CD4-positive, CD25-positive, alpha-beta regulatory T cell (primary cell): Measurements from ENCODE around the gene SLC43A1. TPM values are rescaled to one million over a fixed set of nuclear protein-coding genes. Genes with fewer than 3 reads are reported as not detected.

Experiments
- ATAC-seq, 2 donors: fragments of 150-1000 bp; cut with Tn5 transposase; one replicate each; pipeline ENCODE4 v1.10.0; 2021; ENCODE audit warnings: low read depth in 2 of 2, moderate number of reproducible peaks in 2 of 2, moderate library complexity in 1 of 2
- DNase-seq, 3 donors: peaks; one replicate each; pipeline versions ENCODE4 v3.0.0 to v3.0.0-alpha.2; 2012 to 2022; ENCODE audit warnings: mixed read lengths in 1 of 3
- H3K27ac ChIP-seq: one replicate; pipeline ENCODE4 v1.7.0; 2013; ENCODE audit warnings: mild to moderate bottlenecking, low read length; ENCODE audit not compliant: insufficient read depth, poor library complexity, severe bottlenecking
- H3K27me3 ChIP-seq: one replicate; pipeline ENCODE4 v1.7.0; 2013; ENCODE audit warnings: low read length; ENCODE audit not compliant: control insufficient read depth, insufficient read depth
- H3K36me3 ChIP-seq: one replicate; pipeline ENCODE4 v1.7.0; 2013; ENCODE audit warnings: mild to moderate bottlenecking, low read length, moderate library complexity; ENCODE audit not compliant: control insufficient read depth, insufficient read depth
- H3K4me1 ChIP-seq: 2 replicates; pipeline ENCODE4 v1.7.0; 2013; ENCODE audit warnings: mild to moderate bottlenecking, low read length; ENCODE audit not compliant: insufficient read depth, control insufficient read depth, poor library complexity, severe bottlenecking
- H3K4me3 ChIP-seq: one replicate; pipeline ENCODE4 v1.7.0; 2013; ENCODE audit warnings: low read depth, mild to moderate bottlenecking, low read length, moderate library complexity
- H3K9me3 ChIP-seq, 2 experiments: 1 replicate in 1 of 2; 2 replicates in 1 of 2; pipeline ENCODE4 v1.7.0; 2013; ENCODE audit warnings: low read length in 2 of 2, mild to moderate bottlenecking in 1 of 2, moderate library complexity in 1 of 2; ENCODE audit not compliant: control insufficient read depth in 2 of 2
- H3K27ac Mint-ChIP-seq, 3 donors: one replicate each; pipeline ENCODE4 v1.8.0; 2020 to 2022; ENCODE audit warnings: mild to moderate bottlenecking in 3 of 3, mixed read lengths in 3 of 3, moderate library complexity in 2 of 3
- H3K27me3 Mint-ChIP-seq: one replicate; pipeline ENCODE4 v1.8.0; 2022; ENCODE audit warnings: mild to moderate bottlenecking, mixed read lengths
- H3K36me3 Mint-ChIP-seq: one replicate; pipeline ENCODE4 v1.8.0; 2020; ENCODE audit warnings: mixed read lengths
- H3K4me1 Mint-ChIP-seq, 4 donors: one replicate each; pipeline ENCODE4 v1.8.0; 2020 to 2022; ENCODE audit warnings: mixed read lengths in 4 of 4, mild to moderate bottlenecking in 1 of 4
- H3K4me3 Mint-ChIP-seq, 4 donors: one replicate each; pipeline ENCODE4 v1.8.0; 2020 to 2022; ENCODE audit warnings: mild to moderate bottlenecking in 4 of 4, mixed read lengths in 4 of 4, moderate library complexity in 3 of 4
- H3K9me3 Mint-ChIP-seq, 7 donors: one replicate each; pipeline ENCODE4 v1.8.0; 2020 to 2022; ENCODE audit warnings: mixed read lengths in 7 of 7, mild to moderate bottlenecking in 3 of 7, moderate library complexity in 2 of 7
- polyA plus RNA-seq, 4 donors: library from polyadenylated mRNA; unstranded; fragments of 300-500 nt; fragmentation: Illumina TruSeq; gene quantifications; one replicate each; pipeline ENCODE4 v1.2.3, GENCODE V29; 2021
- total RNA-seq: library from RNA; stranded (reverse); gene quantifications from one replicate; pipeline ENCODE4 v1.2.3, GENCODE V29; 2022

The SLC43A1 gene
- total and polyA plus RNA-seq, 5 donors from 2014 or later, result 12.8 to 29.9 (median 25.0) TPM

DNA sequence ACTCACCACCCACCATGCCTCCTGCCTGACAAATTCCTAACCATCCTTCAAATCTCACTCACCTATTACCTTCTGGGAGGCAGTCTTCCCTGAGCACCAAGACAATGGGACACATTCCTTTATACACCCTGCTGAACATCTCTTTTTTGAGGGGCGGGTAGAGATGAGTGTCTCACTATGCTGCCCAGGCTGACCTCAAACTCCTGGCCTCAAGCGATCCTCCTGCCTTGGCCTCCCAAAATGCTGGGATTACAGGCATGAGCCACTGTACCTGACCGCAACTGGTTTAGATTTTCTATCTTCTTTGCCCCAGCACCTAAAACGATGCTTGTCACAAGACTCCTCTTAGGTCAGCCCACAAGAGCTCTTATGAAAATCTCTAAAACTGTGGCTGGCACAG lies 7.9 kb upstream of the SLC43A1 start:
- peaks cover 5% of the 10 kb centered on the region for H3K36me3 Mint-ChIP-seq
- no peaks in the 10 kb centered on the region for H3K9me3 Mint-ChIP-seq
- Histone ChIP-seq H3K4me3 (no peak overlapping the region), H3K9me3 (no peaks in the 10 kb centered on the region), H3K36me3 (no peaks in the 10 kb centered on the region), H3K27ac (no peak overlapping the region), H3K27me3 (no peaks in the 10 kb centered on the region), H3K4me1 (no peaks in the 10 kb centered on the region)
- ATAC-seq (no peak), DNase-seq (no peak)
- peak overlapping the region in 1 of 4 donors; percentile 46 for H3K4me3 Mint-ChIP-seq
- H3K27ac Mint-ChIP-seq, result peak overlapping the region in 1 of 3 donors; percentile 12
- peaks cover 5 to 8% (median 6%) of the 10 kb centered on the region in 4 donors for H3K4me1 Mint-ChIP-seq
- H3K27me3 Mint-ChIP-seq, result no peaks in the 10 kb centered on the region

DNA sequence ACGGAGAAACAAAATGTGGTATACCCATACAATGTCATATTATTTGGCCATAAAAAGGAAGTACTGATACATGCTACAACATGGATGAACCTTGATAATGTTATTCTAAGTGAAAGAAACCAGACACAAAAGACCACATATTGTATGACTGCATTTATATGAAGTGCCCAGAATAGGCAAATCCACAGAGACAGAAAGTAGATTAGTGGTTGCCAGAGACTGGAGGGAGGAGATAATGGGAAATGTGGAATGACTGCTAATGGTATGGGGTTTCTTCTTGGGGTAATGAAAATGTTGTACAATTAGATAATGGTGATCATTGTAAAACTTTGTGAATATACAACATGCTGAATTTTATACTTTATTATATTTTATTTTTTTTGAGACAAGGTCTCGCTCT lies 5.6 kb upstream of the SLC43A1 start:
- Mint-ChIP-seq H3K4me3 (peak overlapping the region in 1 of 4 donors; percentile 57), H3K27ac (peak overlapping the region in 1 of 3 donors; percentile 52), H3K9me3 (peaks cover 0 to 2% (median 0%) of the 10 kb centered on the region in 7 donors), H3K27me3 (no peaks in the 10 kb centered on the region), H3K4me1 (peaks cover 0 to 5% (median 2%) of the 10 kb centered on the region in 4 donors), H3K36me3 (peaks cover 5% of the 10 kb centered on the region)
- Histone ChIP-seq H3K4me3 (no peak overlapping the region), H3K4me1 (peaks cover 2% of the 10 kb centered on the region), H3K27me3 (no peaks in the 10 kb centered on the region), H3K36me3 (no peaks in the 10 kb centered on the region), H3K27ac (no peak overlapping the region), H3K9me3 (no peaks in the 10 kb centered on the region)
- DNase-seq (no peak), ATAC-seq (no peak)

DNA sequence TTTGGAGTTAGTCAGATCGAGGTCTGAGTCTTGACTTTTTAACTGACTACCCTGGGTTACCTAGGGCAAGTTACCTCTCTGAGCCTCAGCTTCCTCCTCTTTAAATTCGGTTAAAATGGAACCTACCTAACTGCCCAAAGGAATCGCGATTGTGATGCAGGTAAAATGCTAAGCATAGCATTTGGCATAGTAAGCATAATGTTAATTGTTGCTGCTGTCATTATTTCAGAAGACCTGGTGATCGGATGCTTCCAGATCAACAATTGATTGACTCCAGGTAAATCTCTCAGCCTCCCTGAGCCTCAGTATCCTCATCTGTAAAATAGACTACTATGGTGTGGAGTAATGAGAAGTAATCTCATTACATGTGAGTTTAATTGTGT lies 550 bp upstream of the SLC43A1 start:
- no peaks in the 10 kb centered on the region for H3K27me3 ChIP-seq
- H3K9me3 Mint-ChIP-seq, result peaks cover 0 to 4% (median 0%) of the 10 kb centered on the region in 7 donors
- H3K4me1 ChIP-seq, result peaks cover 25% of the 10 kb centered on the region
- peak overlapping the region; percentile 87 to 99 (median 98) for H3K4me3 Mint-ChIP-seq
- no peaks in the 10 kb centered on the region for H3K36me3 Mint-ChIP-seq
- H3K27me3 Mint-ChIP-seq, result no peaks in the 10 kb centered on the region
- DNase-seq (no peak), ATAC-seq (no peak)
- H3K4me1 Mint-ChIP-seq, result peaks cover 14 to 37% (median 29%) of the 10 kb centered on the region in 4 donors
- peak overlapping the region; percentile 57 for H3K4me3 ChIP-seq
- H3K27ac ChIP-seq, result no peak overlapping the region
- H3K9me3 ChIP-seq, result no peaks in the 10 kb centered on the region
- H3K27ac Mint-ChIP-seq, result peak overlapping the region; percentile 86 to 96 (median 91)
- H3K36me3 ChIP-seq, result no peaks in the 10 kb centered on the region

DNA sequence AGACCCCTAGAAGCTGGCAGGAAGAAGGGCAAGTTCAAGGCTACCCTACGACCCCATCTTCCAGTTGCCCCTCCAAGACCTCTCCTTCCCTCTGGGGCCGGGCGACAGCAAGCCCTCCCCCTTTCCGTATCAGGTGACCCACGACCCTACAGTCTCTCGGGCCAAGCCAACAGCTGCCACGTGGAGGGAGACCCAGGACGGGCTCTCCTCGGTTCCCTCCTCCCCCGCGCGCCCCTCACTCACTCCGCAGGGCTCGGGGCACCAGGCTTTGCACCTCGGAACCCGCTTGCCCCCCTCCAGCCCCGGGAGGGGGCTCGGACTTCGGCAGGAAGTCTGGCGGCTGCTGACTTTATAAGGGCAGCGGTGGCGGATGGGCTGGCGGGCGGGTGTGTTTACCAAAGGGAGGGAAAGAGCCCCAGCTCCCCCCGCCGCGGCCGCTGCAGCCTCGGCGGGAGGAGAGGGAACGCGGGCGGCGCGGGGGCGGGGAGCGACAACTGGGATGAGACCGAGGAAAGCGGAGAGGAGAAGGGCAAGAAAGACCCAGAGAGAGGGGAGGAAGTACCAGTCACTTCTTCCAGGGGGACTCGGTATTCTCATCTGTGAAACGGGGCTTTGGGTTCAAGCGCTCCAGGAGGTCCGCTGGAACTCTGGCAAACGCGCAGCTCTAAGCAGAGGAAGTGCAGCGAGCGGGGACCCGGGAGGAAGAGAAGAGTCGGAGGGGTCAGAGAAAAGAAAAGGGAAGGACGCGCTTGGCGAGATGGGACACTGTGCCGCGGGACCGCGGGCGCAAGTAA lies 767 bp downstream of the SLC43A1 start:
- Histone ChIP-seq H3K36me3 (no peaks in the 10 kb centered on the region), H3K4me3 (peak overlapping the region; percentile 81), H3K27me3 (no peaks in the 10 kb centered on the region), H3K27ac (peak overlapping the region; percentile 61), H3K4me1 (peaks cover 25% of the 10 kb centered on the region), H3K9me3 (no peaks in the 10 kb centered on the region)
- peak; percentile 22 to 70 (median 50) for DNase-seq
- H3K4me1 Mint-ChIP-seq, result peaks cover 14 to 40% (median 30%) of the 10 kb centered on the region in 4 donors
- no peaks in the 10 kb centered on the region for H3K27me3 Mint-ChIP-seq
- no peaks in the 10 kb centered on the region for H3K36me3 Mint-ChIP-seq
- peak overlapping the region; percentile 87 to 99 (median 98) for H3K4me3 Mint-ChIP-seq
- H3K9me3 Mint-ChIP-seq, result peaks cover 0 to 4% (median 0%) of the 10 kb centered on the region in 7 donors
- ATAC-seq, result peak; percentile 42 to 45
- H3K27ac Mint-ChIP-seq, result peak overlapping the region; percentile 86 to 92 (median 91)

DNA sequence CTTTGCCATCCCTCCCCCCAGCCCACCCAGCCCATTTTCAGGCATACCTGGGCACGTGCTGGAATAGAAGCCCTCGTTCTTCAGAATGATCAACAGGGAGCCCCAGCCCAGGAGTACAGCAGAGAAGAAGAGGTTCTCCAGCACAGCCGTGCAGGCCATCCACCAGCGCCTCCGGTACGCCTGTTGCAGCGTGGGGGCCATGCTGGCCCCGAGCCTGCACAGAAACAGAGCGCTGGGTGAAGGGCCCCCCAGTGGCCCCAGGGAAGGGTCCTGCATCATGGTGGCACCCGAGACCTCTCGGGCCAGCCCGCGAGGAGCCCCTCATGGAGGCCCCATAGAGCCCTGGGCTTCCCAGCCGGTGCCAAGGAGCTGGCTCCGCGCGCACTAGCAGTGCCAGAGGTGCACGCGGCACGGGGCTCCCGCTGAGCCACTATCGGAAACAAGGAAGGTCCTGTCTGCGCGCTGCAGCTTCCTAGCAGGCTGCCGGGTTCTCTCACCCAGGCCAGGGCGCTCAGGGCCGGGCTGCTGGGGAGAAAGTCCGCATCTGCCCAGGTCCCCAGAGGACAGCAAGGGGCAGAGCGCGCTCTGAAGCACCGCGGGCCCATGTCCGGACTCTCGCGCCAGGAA lies 1.5 kb downstream of the SLC43A1 start:
- H3K9me3 ChIP-seq, result no peaks in the 10 kb centered on the region
- no peaks in the 10 kb centered on the region for H3K27me3 Mint-ChIP-seq
- peak; percentile 19 to 35 for ATAC-seq
- H3K27ac Mint-ChIP-seq, result peak overlapping the region; percentile 74 to 92 (median 91)
- H3K4me1 Mint-ChIP-seq, result peaks cover 14 to 46% (median 32%) of the 10 kb centered on the region in 4 donors
- peak overlapping the region; percentile 61 for H3K27ac ChIP-seq
- H3K36me3 ChIP-seq, result no peaks in the 10 kb centered on the region
- H3K9me3 Mint-ChIP-seq, result peaks cover 0 to 4% (median 0%) of the 10 kb centered on the region in 7 donors
- H3K4me1 ChIP-seq, result peaks cover 25% of the 10 kb centered on the region
- DNase-seq, result peak in 1 of 3 donors; percentile 43
- no peaks in the 10 kb centered on the region for H3K36me3 Mint-ChIP-seq
- no peaks in the 10 kb centered on the region for H3K27me3 ChIP-seq
- peak overlapping the region; percentile 47 for H3K4me3 ChIP-seq
- peak overlapping the region; percentile 87 to 99 (median 98) for H3K4me3 Mint-ChIP-seq

DNA sequence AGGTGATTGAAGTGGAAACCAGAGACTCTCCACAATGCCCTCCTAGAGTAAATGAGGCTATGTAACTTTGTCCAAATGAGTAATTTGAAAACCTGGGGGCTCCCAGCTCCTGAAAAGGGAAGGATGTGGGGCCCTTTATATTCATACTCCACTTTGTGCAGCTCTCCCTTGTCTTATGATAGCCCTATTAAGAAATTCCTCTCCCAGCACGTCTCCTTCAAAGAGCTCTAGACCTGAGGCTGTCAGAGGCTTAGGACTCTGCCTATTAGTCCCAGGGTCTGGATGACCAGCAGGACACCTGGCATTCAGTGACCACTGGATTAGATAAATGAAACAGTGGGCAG lies 2.1 kb downstream of the SLC43A1 start:
- Mint-ChIP-seq H3K36me3 (no peaks in the 10 kb centered on the region), H3K4me1 (peaks cover 14 to 47% (median 32%) of the 10 kb centered on the region in 4 donors), H3K27ac (peak overlapping the region; percentile 74 to 83 (median 76)), H3K27me3 (no peaks in the 10 kb centered on the region), H3K4me3 (peak overlapping the region; percentile 87 to 98 (median 91)), H3K9me3 (peaks cover 0 to 4% (median 0%) of the 10 kb centered on the region in 7 donors)
- no peak for DNase-seq
- Histone ChIP-seq H3K9me3 (no peaks in the 10 kb centered on the region), H3K27ac (no peak overlapping the region), H3K4me3 (peak overlapping the region; percentile 10), H3K27me3 (no peaks in the 10 kb centered on the region), H3K36me3 (no peaks in the 10 kb centered on the region), H3K4me1 (peaks cover 25% of the 10 kb centered on the region)
- no peak for ATAC-seq

DNA sequence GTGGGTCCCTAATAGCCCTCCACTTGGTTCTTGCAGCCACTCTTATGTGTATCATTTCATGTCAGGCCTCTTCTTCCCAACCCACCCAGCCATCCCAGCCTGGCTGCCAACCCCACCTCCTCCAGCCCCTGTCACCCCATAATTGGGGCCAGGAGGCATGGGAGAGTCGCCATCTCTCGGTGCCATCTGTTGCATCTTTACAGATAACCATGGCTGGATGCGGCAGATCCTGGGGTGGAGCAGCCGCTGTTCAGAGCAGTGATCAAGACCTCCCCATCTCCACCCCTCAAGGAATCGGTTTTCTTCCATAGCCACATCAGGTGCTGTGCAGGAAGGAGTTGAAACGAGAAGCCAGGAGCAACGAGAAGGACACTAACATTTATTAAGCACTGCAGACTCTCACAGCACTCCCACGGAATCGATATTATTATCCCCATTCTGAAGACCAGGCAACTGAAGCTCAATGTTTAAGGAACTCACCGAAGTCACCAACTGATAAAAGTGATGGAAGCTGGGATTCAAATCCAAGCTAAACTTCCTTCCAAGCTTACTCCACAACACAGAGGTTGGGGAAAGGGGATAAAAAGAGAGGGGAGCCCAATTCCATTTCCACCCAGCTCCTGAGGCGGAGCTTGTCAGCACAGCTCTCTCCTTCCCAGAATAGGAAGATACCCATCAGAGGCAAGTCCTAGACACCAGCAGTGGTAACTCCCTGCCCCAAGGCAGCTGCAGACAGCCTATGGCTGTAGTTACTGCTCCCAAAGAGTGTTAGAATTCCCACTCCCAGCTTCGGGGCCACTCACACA lies 2.7 kb downstream of the SLC43A1 start:
- no peaks in the 10 kb centered on the region for H3K36me3 ChIP-seq
- Mint-ChIP-seq H3K4me1 (peaks cover 14 to 49% (median 32%) of the 10 kb centered on the region in 4 donors), H3K36me3 (peaks cover under 1% of the 10 kb centered on the region), H3K27me3 (no peaks in the 10 kb centered on the region), H3K4me3 (peak overlapping the region; percentile 87 to 98 (median 91)), H3K27ac (peak overlapping the region; percentile 24 to 83 (median 76)), H3K9me3 (peaks cover 0 to 4% (median 0%) of the 10 kb centered on the region in 7 donors)
- peaks cover 25% of the 10 kb centered on the region for H3K4me1 ChIP-seq
- no peaks in the 10 kb centered on the region for H3K9me3 ChIP-seq
- no peak overlapping the region for H3K4me3 ChIP-seq
- no peak overlapping the region for H3K27ac ChIP-seq
- DNase-seq, result no peak
- no peak for ATAC-seq
- no peaks in the 10 kb centered on the region for H3K27me3 ChIP-seq
